ENCODE data around the gene RAD51B.

Gene RAD51B

DNA sequence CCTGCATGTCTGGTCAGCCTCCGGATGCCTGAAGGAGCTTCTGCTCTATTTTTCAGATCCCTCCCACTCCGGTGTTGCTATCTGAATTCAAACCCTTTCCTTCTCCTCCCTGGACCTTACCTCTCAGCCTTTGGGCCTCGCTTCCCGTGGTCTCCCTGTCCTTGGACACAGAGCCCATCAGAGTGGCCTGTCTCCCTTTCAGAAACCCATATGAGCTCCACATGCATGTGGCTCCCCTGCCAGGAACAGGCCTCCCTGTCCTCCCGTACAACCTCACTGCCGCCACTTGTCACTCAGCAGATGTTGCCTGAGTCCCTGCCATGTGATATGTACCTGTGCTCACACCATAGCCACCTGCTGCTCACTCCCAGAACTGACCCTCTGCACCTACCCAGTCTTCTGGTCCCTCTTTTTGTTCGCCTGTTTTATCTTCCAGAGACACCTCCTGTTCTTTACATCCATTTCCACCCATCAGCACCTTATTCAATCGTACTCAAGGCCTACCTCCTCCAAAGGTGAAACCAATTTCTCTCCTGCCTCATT, 790.7 kb downstream of the RAD51B start:
- H3K4me3 ChIP-seq (ENCODE audit: low read depth, low read length), result no peak overlapping the region

DNA sequence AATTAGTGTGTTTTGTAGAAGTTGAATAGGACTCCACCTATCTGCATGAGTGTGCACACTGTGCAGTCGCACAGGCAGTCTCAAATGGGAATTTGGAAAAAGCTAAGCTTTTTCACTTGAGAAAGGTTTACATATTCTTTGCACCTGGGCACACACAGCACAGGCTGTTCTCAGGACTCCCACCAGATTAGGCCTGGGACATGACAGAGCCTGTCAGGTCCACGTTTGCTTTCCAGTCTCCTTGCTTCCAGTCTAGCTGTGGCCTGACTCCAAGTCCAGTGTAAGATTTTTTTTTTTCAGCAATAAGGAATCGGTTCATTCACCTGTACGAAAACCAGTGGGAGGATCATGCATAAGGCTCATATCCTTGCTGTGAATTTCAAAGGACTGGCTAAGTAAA, 792.0 kb downstream of the RAD51B start:
- TF ChIP-seq, protein P1, sequence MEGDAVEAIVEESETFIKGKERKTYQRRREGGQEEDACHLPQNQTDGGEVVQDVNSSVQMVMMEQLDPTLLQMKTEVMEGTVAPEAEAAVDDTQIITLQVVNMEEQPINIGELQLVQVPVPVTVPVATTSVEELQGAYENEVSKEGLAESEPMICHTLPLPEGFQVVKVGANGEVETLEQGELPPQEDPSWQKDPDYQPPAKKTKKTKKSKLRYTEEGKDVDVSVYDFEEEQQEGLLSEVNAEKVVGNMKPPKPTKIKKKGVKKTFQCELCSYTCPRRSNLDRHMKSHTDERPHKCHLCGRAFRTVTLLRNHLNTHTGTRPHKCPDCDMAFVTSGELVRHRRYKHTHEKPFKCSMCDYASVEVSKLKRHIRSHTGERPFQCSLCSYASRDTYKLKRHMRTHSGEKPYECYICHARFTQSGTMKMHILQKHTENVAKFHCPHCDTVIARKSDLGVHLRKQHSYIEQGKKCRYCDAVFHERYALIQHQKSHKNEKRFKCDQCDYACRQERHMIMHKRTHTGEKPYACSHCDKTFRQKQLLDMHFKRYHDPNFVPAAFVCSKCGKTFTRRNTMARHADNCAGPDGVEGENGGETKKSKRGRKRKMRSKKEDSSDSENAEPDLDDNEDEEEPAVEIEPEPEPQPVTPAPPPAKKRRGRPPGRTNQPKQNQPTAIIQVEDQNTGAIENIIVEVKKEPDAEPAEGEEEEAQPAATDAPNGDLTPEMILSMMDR (IDR thresholded peaks at IDR 0.05; ENCODE audit: borderline replicate concordance, insufficient read depth, low read depth, low read length), result no peak
- no peak overlapping the region for H3K4me3 ChIP-seq (ENCODE audit: low read depth, low read length)

More for the DNA sequence above, 790.7 kb downstream of the RAD51B start:
- TF ChIP-seq, protein P1 (IDR thresholded peaks at IDR 0.05; ENCODE audit: borderline replicate concordance, insufficient read depth, low read depth, low read length), result no peak

DNA sequence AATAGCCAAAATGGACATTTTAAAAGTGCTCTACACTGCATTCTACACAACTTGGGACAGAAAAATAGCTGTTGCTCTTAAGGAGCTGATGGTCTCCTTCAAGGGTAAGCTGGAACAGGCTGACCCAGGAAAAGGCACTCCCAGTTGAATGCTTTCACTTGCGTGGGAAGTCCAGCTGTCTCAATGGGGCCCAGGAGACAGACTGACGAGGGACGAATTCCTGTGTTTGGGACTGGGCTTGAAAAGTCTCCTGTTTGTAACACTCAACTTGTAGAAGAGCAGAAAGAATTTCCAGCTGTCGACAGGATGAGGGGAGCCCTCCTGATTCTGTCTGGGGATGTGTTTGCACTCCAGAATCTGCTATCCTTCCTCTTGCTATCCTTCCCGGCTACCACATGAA, 792.5 kb downstream of the RAD51B start:
- TF ChIP-seq, protein P1 (IDR thresholded peaks at IDR 0.05; ENCODE audit: borderline replicate concordance, insufficient read depth, low read depth, low read length), result no peak
- no peak overlapping the region for H3K4me3 ChIP-seq (ENCODE audit: low read depth, low read length)

DNA sequence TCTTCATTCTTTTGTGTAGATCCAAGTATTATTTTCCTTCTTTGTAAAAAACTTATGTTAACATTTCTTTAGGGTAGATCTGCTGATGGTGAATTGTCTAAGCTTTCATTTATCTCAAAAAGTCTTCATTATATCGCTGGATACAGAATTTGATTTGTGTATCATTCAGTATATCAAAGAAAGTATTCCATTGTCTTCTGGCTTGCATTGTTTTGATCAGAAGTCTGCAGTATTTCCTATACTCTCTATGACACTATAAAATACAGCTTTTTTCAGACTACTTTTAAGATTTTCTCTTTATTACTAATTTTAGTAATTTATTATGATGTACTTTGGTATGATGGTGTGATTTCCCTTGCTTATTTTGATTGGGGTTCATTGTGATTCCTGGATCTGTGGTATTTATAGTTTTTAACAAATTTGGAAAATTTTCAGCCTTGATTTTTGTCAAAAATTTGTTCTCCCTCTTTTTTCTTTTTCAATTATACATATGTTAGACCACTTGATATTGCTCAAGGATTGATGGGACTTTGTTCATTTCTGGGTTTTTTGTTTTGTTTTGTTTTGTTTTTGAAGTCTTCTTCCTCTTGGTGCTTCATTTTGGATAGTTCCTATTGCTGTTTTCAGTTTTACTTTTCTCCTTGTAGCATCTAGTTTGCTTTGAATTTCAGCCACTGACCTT, 796.8 kb downstream of the RAD51B start:
- TF ChIP-seq, protein P1 (IDR thresholded peaks at IDR 0.05; ENCODE audit: borderline replicate concordance, insufficient read depth, low read depth, low read length), result no peak
- no peak overlapping the region for H3K4me3 ChIP-seq (ENCODE audit: low read depth, low read length)

DNA sequence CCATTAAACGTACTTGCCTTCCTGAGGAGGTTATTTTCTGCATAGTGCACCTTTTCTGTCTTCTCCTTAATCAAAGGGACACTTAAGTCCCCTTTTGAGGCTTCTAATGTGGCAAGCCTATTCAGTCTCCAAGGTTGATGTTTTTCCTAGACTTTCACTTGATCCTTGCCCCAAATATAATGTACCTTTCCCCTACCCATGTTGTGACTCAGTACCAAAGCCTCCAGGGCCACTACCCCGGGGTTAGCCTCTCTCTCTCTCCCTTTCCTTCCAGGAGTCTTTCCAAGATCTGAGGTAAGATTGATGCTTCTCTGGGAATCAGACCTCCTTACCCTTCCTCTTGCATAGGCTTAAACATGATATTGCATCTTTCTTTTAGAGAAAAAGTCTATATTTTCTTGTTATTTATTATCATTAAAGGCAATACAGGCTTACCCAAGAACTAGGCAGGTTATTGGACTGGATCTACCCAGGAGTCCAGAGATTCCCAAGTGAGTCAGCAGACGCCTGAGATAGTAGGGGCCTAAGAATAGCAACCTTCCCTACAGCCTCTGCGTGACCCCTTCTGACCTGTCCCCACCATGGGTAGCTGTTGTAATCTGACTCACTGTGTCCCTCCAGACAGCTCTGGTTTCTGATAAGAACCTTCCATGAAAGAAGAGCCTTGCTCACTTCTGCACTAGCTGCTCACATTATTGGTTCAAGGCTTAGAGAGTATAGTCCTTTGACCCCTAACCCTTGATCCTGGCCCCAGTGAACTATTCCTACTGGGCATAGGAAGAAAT, 800.4 kb downstream of the RAD51B start:
- H3K4me3 ChIP-seq (ENCODE audit: low read depth, low read length), result no peak overlapping the region
- TF ChIP-seq, protein P1 (IDR thresholded peaks at IDR 0.05; ENCODE audit: borderline replicate concordance, insufficient read depth, low read depth, low read length), result no peak

DNA sequence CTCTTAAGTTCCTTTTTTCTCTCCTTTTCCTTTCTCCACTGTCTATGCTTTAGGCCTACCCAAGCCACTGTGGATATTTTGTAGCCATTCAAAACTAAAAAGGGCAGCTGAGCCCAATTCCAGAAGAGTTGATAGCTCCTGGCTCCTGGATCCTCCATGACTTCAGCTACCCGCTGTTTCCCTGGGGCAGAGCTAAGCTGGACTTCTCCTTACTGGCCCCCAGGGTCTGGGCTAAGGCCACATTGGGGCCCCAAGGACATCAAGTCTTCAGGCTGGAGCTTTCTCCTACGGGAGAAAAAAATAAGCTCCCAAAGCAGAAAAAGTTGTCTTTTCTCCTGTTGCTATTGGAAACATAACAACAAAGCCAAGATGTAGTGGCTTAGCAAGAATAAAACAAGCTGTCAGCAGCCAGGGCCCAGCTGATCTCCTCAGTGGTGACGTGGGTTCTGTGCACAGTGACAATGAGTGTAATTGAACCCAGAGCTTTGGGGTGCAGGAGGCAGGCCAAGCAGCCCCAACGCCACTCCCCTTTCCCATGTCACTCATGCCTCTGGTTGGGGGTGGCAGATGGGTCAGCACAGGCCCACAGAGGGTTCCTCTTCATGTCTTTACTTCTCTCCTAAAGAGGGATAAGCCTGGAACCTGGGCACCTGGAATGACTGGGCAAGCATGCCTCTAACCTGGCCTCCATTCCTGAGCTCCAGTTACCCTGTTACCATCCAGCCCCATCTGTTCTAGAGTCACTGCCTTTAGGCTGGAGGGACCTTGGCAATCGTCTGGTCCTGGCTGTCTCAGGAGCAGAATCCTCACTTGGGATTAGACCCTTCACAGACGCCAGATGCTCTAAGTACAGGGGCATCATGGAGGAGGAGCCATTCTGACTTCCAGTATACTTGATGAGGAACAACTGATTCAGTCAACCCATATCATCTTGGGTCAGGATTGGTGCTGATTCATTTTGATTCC, 802.1 kb downstream of the RAD51B start:
- no peak overlapping the region for H3K4me3 ChIP-seq (ENCODE audit: low read depth, low read length)
- TF ChIP-seq, protein P1 (IDR thresholded peaks at IDR 0.05; ENCODE audit: borderline replicate concordance, insufficient read depth, low read depth, low read length), result no peak
